NCI-H128 (cell line): ENCODE results near the gene SLC18A2.

Source experiments
- DNase-seq: peaks from one replicate; lab custom pipeline; 2025; ENCODE audit not compliant: unreplicated experiment; lab: John Stamatoyannopoulos, UW

Gene SLC18A2

GRCh38 chr10:117311261-117311660 is 70.3 kb downstream of the SLC18A2 start:
- DNase-seq: no peak

DNA sequence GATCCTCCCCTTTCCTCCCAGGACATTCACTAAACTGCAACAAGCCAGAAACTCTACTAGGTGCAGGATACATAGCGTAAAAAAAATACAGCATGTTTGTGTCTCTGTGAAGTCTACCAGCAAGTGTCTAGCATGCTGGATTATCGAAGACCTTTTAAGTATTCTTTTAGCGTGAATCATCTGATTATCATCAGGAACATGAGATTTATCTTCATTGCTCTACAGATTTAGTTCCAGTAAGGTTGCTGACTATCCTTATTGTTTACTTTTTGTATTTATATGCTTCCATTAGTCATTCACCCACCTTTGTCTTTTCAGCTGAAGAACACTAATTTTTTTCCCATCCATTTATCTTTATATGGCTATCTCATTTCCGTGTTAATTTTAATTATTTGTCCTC is 71.5 kb downstream of the SLC18A2 start:
- no peak for DNase-seq

DNA sequence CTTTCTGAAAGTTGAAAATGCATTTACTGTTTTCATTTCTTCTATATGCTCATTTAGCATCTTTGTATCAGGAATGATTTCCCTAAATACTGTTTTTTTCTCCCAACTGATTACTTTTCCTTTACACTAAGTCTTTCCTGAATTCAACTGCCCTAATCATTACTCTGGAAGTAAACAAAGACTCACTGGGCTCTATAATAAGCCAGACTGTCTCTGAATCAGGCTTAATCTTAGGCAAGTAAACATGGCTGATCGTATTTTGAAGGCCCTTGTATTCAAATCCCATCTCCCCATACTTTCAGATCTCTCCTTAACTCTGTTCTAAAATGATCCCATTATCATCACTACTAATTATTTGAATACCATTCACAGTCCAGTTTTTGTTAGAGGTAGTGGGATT is 72.7 kb downstream of the SLC18A2 start:
- DNase-seq: no peak

- DNase-seq: no peak
Measured at GRCh38 chr10:117316701-117317100, 75.8 kb downstream of the SLC18A2 start.

DNA sequence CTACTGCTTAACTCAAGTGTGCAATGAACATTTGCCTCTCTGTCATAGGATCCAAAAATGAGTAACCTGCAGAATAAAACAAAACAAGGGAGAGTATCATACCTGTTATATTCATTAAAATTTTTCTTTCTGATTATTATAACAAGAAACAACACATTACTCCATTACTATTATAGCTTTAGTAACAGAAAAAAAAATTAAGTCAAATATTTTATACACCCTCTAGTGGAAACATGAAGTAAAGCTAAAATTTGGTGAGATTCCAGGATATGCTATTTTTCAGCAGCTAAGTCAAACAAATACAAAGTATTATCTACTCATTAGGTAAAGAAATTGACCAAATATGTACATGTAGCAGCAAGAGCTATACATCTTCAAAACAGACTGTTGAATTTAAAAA is 78.0 kb downstream of the SLC18A2 start:
- no peak for DNase-seq

GRCh38 chr10:117320050-117320665 is 79.2 kb downstream of the SLC18A2 start:
- no peak for DNase-seq

GRCh38 chr10:117322260-117322659 is 81.3 kb downstream of the SLC18A2 start:
- DNase-seq: no peak

DNA sequence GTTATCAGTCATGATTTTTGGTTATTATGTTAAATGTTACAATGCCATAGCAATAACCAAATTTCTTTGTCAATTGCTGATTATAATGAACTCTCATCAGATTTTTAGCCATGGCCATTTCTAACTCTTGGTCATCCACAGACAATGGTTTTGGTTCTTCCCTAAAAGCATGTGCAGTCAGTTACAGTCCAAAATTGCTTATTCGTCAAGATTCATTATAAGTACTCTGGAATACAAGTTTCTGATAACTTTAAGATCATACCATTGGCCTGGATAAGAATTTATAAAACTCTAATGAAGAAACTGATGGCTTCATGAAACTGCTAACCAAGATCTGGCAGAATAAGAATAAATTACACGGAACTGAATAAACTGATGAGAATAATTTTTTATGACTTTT is 83.5 kb downstream of the SLC18A2 start:
- no peak for DNase-seq

DNA sequence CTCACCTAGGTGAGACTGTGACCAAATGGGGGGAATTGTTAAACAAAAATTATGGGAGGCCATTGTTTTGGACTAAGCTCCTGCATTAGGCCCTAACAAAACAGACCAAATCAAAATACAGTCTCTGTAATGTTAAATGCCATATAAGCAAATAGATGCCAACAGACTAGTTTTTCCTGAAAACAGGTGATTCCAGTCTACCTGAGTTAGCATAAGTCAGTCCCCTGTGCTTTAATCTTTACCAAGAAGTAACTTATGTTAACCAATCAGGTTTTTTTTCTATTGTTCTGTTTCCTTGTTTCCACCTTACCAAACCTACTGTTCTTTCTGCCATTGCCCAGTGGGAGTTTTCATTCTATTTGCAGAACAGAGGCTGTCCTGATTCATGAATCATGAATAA is 86.3 kb downstream of the SLC18A2 start:
- no peak for DNase-seq
